ENCODE data around the gene THBD. TPM values are rescaled to one million over a fixed set of nuclear protein-coding genes. Genes with fewer than 3 reads are reported as not detected.

Gene THBD
- polyA plus RNA-seq, 3 donors = 7.4 to 194 (median 30.2) TPM

GRCh38 chr20:23079926-23080325 lies 30.5 kb upstream of the THBD start:
- Histone ChIP-seq H3K4me1 (ENCODE audit: control insufficient read depth in 1 of 2, insufficient read depth in 2 of 2, low read length in 2 of 2) (peaks cover 49 to 63% of the 10 kb centered on the region in 2 donors), H3K9me3 (replicated peaks in 1 of 2; ENCODE audit: control insufficient read depth in 1 of 2, insufficient read depth in 1 of 2, low read length in 2 of 2) (no peaks in the 10 kb centered on the region), H3K4me3 (replicated peaks in 1 of 3; ENCODE audit: low read depth in 2 of 3, low read length in 3 of 3) (no peak overlapping the region), H3K27me3 (ENCODE audit: control insufficient read depth in 2 of 2, insufficient read depth in 2 of 2, low read length in 2 of 2) (no peaks in the 10 kb centered on the region), H3K4me2 (replicated peaks; ENCODE audit: extremely low read depth, low read length, poor library complexity, severe bottlenecking) (peak overlapping the region; percentile 3), H3K9ac (ENCODE audit: insufficient read depth, low read length, poor library complexity, severe bottlenecking) (no peak overlapping the region), H3K36me3 (replicated peaks in 1 of 2; ENCODE audit: control insufficient read depth in 1 of 2, insufficient read depth in 2 of 2, low read length in 2 of 2) (peaks cover 32 to 62% of the 10 kb centered on the region in 2 donors), H4K20me1 (ENCODE audit: insufficient read depth, low read length) (peaks cover 71% of the 10 kb centered on the region), H2AFZ (ENCODE audit: insufficient read depth, low read depth, low read length, poor library complexity, severe bottlenecking) (no peak overlapping the region), H3K27ac (ENCODE audit: low read depth in 1 of 2, low read length in 2 of 2) (no peak overlapping the region), H3K79me2 (ENCODE audit: insufficient read depth, low read length) (peaks cover 78% of the 10 kb centered on the region)
- intact Hi-C loops (cut with micrococcal nuclease) = loop anchor here (5.0 to 10.0 kb wide), 2 partner anchors 37 to 155 kb away; no protein-coding TSS in a partner anchor
- 100% methylated on average over 1 of the region's 2 CpGs for WGBS (ENCODE audit: insufficient coverage)
- Mint-ChIP-seq H3K9me3 (no peaks in the 10 kb centered on the region), H3K4me1 (peaks cover 71% of the 10 kb centered on the region), H3K27ac (peak overlapping the region in 3 of 7 donors; percentile 18 to 100 (median 99)), H3K27me3 (ENCODE audit: low read depth in 3 of 3) (peaks cover 0 to 3% (median 1%) of the 10 kb centered on the region in 3 donors), H3K4me3 (no peak overlapping the region), H3K36me3 (peaks cover 84 to 91% of the 10 kb centered on the region in 2 donors)
- no peak for DNase-seq
- no peak for TF ChIP-seq CTCF (IDR thresholded peaks at IDR 0.05)

- Histone ChIP-seq H3K36me3 (replicated peaks in 1 of 2; ENCODE audit: control insufficient read depth in 1 of 2, insufficient read depth in 2 of 2, low read length in 2 of 2) (peaks cover 39 to 71% of the 10 kb centered on the region in 2 donors), H3K79me2 (ENCODE audit: insufficient read depth, low read length) (peaks cover 69% of the 10 kb centered on the region), H3K27me3 (ENCODE audit: control insufficient read depth in 2 of 2, insufficient read depth in 2 of 2, low read length in 2 of 2) (no peaks in the 10 kb centered on the region), H3K9ac (ENCODE audit: insufficient read depth, low read length, poor library complexity, severe bottlenecking) (no peak overlapping the region), H3K4me3 (replicated peaks in 1 of 3; ENCODE audit: low read depth in 2 of 3, low read length in 3 of 3) (no peak overlapping the region), H2AFZ (ENCODE audit: insufficient read depth, low read depth, low read length, poor library complexity, severe bottlenecking) (no peak overlapping the region), H3K9me3 (replicated peaks in 1 of 2; ENCODE audit: control insufficient read depth in 1 of 2, insufficient read depth in 1 of 2, low read length in 2 of 2) (no peaks in the 10 kb centered on the region), H4K20me1 (ENCODE audit: insufficient read depth, low read length) (peaks cover 64% of the 10 kb centered on the region), H3K4me2 (replicated peaks; ENCODE audit: extremely low read depth, low read length, poor library complexity, severe bottlenecking) (no peak overlapping the region), H3K4me1 (ENCODE audit: control insufficient read depth in 1 of 2, insufficient read depth in 2 of 2, low read length in 2 of 2) (peaks cover 42 to 54% of the 10 kb centered on the region in 2 donors), H3K27ac (ENCODE audit: low read depth in 1 of 2, low read length in 2 of 2) (peak overlapping the region in 1 of 2 donors; percentile 24)
- no peak for TF ChIP-seq CTCF (IDR thresholded peaks at IDR 0.05)
- DNase-seq = no peak
- Mint-ChIP-seq H3K4me3 (no peak overlapping the region), H3K27me3 (ENCODE audit: low read depth in 3 of 3) (peaks cover 0 to 3% (median 1%) of the 10 kb centered on the region in 3 donors), H3K36me3 (peaks cover 85 to 91% of the 10 kb centered on the region in 2 donors), H3K9me3 (no peaks in the 10 kb centered on the region), H3K27ac (peak overlapping the region in 2 of 7 donors; percentile 32 to 61), H3K4me1 (peaks cover 63% of the 10 kb centered on the region)
- intact Hi-C loops (cut with micrococcal nuclease) = no loop called here
- 89% methylated on average over 4 of the region's 6 CpGs for WGBS (ENCODE audit: insufficient coverage)
These were observed 29.5 kb upstream of the THBD start for GRCh38 chr20:23079016-23079351.

Data from CD14-positive monocyte (primary cell).